T-helper 2 cell (primary cell): Measurements from ENCODE around the gene PCBP3.

Source experiments
- DNase-seq, 5 experiments: peaks; one replicate each; pipeline versions ENCODE4 v3.0.0 to v3.0.0-alpha.2; 2012 to 2022

Gene PCBP3

DNA sequence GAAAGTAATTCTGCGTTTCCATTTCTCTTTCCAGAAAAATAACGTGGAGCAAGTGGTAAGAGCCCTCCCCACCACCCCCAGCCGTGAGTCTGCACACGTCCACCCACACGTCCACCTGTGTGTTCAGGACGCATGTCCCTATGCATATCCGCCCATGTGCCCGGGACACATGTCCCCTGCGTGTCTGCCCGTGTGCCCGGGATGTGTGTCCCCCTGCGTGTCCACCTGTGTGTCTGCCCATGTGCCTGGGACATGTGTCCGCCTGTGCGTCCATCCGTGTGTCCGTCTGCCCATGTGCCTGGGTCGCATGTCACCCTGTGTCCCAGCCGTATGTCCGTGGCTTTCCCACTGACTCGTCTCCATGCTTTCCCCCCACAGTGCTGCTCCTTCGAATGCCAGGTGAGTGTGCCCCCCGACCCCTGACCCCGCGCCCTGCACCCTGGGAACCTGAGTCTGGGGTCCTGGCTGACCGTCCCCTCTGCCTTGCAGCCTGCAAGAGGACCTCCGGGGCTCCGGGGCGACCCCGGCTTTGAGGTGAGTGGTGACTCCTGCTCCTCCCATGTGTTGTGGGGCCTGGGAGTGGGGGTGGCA, 343.7 kb downstream of the PCBP3 start:
- DNase-seq: peak in 2 of 5 experiments; percentile 4 to 6

DNA sequence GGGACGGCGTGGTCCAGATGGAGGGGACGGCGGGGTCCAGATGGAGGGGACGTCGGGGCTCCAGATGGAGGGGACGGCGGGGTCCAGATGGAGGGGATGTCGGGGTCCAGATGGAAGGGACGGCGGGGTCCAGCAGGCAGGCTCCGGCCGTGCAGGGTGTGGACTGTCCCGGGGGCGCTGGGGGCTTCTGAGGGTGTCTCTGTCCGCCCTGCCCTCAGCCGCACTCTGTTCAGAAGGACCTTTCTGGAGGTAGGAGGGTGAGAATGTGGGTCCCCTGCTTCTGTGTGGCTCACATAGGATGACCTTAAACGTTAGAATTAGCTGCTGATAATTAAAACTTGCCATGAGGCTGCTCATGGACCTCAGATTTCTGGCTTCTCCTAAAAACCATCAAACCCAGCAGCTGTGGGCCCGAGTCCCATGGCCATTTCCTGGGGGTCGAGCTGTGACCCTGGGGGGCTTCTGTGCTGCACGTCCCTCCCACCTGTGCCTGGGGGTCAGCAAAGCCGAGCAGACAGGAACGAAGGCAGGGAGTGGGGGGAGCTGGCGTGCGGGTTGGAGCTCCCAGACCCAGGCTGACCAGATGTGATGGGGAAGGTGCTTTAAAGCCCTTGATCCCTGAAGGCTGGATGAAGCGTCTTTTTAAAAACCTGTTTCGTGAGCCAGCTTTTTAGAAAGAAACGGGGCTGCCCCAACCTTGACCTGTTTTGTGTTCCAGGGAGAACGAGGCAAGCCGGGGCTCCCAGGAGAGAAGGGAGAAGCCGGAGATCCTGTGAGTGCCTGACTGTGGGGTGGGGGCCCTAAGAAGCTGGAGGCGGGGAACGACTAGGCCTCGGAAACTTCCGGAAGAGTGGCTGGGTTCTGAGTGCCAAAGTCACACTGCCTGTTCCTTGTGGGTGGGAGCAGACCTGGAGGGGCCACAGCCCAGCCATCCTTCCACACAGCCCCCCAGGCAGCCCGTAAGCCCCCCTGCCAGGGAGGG, 345.1 kb downstream of the PCBP3 start:
- DNase-seq: peak in 1 of 5 experiments; percentile 5

DNA sequence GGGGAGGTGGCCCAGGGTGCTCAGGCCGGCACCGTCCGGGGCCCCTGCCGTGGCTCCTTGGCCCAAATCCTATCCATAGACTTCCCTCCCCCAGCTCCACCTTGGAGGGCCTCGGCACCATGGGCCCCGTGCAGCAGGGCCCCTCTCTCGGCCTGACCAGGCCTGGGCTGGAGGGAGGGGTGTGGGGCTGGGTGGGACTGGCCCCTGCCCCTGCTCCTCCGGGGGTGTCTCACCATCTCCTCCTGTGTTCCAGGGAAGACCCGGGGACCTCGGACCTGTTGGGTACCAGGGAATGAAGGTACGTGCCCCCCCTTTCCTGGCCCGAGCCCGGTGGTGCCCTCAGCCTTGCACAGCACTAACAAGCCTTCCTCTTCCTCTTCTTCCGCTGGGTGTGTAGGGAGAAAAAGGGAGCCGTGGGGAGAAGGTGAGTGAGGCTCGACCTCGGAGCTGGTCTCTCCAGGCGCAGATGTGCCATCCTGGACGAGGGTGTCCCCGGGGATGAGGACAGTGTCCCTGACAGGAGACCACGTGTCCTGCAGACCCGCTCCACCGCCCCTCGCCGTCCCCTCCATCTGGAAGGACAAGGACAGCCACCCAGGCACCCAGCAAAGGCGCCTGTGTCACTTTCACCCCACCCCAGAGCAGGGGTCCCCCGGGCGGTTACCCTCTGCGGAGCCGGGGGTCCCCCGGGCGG, 346.0 kb downstream of the PCBP3 start:
- peak in 1 of 5 experiments; percentile 7 for DNase-seq

DNA sequence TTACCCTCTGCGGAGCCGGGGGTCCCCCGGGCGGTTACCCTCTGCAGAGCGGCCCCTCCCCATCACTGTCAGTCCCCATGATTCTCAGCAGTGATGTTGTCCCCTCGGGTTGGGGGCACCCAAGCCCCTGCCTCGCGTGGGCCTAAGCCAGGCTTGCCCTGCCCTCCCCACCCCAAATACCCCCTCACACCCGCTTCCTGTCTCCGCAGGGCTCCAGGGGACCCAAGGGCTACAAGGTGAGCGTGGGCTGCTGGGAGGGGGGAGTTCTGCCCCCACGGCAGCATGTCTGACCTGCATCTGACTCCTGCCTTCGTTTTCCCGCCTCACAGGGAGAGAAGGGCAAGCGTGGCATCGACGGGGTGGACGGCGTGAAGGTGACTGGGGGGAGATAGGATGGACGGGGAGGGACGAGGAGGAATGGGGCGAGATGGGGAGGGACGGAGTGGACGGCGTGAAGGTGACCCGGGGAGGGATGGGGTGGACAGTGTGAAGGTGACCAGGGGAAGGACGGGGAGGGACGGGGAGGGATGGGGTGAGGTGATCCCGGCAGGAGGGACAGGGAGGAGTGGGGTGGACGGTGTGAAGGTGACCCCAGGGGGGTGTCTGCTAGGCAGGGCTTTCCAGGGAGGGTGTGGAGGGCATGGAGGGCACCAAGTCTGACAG, 346.7 kb downstream of the PCBP3 start:
- no peak for DNase-seq

DNA sequence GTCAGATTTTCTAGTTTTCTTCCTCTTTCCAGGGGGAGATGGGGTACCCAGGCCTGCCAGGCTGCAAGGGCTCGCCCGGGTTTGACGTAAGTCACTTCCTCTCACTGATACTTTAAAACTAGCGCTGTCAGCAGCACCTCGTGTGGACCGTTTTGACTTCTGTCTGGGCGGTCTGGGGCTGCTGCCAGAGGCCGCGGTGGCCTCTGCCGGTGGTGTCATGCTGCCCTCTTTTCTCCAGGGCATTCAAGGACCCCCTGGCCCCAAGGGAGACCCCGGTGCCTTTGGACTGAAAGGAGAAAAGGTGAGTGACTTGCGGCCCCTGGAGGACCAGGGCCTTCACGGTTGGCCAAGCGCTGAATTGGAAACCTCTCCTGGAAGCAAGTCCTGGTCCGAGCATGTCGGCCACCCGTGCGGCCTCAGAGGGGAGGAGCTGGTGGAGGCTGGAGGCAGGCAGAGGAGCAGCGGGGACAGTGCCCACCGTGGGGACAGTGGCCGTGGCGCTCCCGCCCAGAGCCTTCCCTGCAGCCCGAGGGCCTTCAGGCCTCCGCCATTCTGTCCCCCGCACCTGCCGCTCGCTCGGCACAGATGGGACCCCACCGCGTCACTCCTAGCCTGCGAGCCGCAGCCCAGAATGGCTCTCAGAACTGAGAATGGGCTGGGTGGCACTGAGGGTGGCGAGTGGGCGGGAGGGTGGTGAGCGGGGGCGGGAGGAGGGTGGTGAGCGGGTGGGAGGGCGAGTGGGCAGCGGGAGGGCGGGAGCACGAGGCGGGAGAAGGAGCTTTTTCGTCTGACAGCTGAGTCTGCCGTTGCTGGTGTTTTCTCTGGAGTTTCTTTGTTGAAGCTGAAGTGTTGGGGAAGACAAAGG, 347.4 kb downstream of the PCBP3 start:
- DNase-seq: no peak

GRCh38 chr21:45991606-45992300, 348.2 kb downstream of the PCBP3 start:
- no peak for DNase-seq
